IMR-90 (cell line): ENCODE measurements around the gene ORAI3. TPM values are rescaled to one million over a fixed set of nuclear protein-coding genes. Genes with fewer than 3 reads are reported as not detected.
A peak's percentile ranks its signal among the peaks of the same experiment; 100 is the strongest.

ENCODE experiments used
- ATAC-seq: fragments of 200-7000 bp; cut with Tn5 transposase; 2 replicates; pipeline ENCODE4 v1.9.1; 2020; ENCODE audit warnings: low read depth, mild to moderate bottlenecking, moderate library complexity
- BruUV-seq: library from RNA; stranded (reverse); fragments of 400-500 nt; replicated peaks from 2 replicates; lab custom pipeline; 2021; lab: Mats Ljungman, UMichigan
- CTCF ChIA-PET: fragments of 300-600 bp; formaldehyde crosslinking; extraction: SDS; loops from one replicate; lab custom pipeline; 2021; ENCODE audit warnings: antibody characterized with exemption; lab: Yijun Ruan, JAX
- POLR2A ChIA-PET: fragments of 300-600 bp; sonication (Branson Sonifier 250); formaldehyde crosslinking; loops from one replicate; lab custom pipeline; 2022; ENCODE audit warnings: antibody characterized with exemption; ENCODE audit not compliant: unreplicated experiment; lab: Charles Lee
- DNase-seq: peaks from one replicate; pipeline ENCODE4 v3.0.0; 2013
- H2AFZ ChIP-seq: replicated peaks from 2 replicates; pipeline ENCODE3; 2013; ENCODE audit warnings: low read length, mild to moderate bottlenecking; ENCODE audit not compliant: poor library complexity
- H2AK5ac ChIP-seq: 2 replicates; pipeline ENCODE4 v1.6.1; 2013; ENCODE audit warnings: low read depth, low read length, inconsistent platforms
- H2AK9ac ChIP-seq: replicated peaks from 2 replicates; pipeline ENCODE3; 2013; ENCODE audit warnings: mild to moderate bottlenecking, low read depth, low read length, moderate library complexity; ENCODE audit not compliant: poor library complexity
- H2BK120ac ChIP-seq: 2 replicates; pipeline ENCODE4 v1.6.1; 2013; ENCODE audit warnings: low read depth, low read length, inconsistent platforms
- H2BK15ac ChIP-seq: 3 replicates; pipeline ENCODE4 v1.6.1; 2013; ENCODE audit warnings: low read depth, low read length, inconsistent platforms
- H2BK20ac ChIP-seq: 2 replicates; pipeline ENCODE4 v1.6.1; 2013; ENCODE audit warnings: low read depth, mild to moderate bottlenecking, inconsistent platforms, low read length, moderate library complexity
- H2BK5ac ChIP-seq: 2 replicates; pipeline ENCODE4 v1.6.1; 2013; ENCODE audit warnings: mild to moderate bottlenecking, low read depth, low read length, inconsistent platforms; ENCODE audit not compliant: poor library complexity, severe bottlenecking
- H3K14ac ChIP-seq: replicated peaks from 2 replicates; pipeline ENCODE4 v1.6.1; 2013; ENCODE audit warnings: low read depth, low read length, inconsistent platforms
- H3K18ac ChIP-seq: 2 replicates; pipeline ENCODE4 v1.6.1; 2013; ENCODE audit warnings: low read depth, low read length, control low read depth
- H3K23ac ChIP-seq: 2 replicates; pipeline ENCODE4 v1.6.1; 2013; ENCODE audit warnings: low read depth, low read length, inconsistent platforms
- H3K27ac ChIP-seq: 2 replicates; pipeline ENCODE4 v1.5.1; 2013; ENCODE audit warnings: mild to moderate bottlenecking, control low read depth, low read length; ENCODE audit not compliant: insufficient read depth
- H3K27me3 ChIP-seq: 2 replicates; pipeline ENCODE4 v1.6.1; 2013; ENCODE audit warnings: low read length; ENCODE audit not compliant: control insufficient read depth, insufficient read depth
- H3K36me3 ChIP-seq: 2 replicates; pipeline ENCODE4 v1.6.1; 2013; ENCODE audit warnings: low read length, mixed read lengths; ENCODE audit not compliant: control insufficient read depth, insufficient read depth
- H3K4ac ChIP-seq: 2 replicates; pipeline ENCODE4 v1.6.1; 2013; ENCODE audit warnings: low read depth, low read length, inconsistent platforms
- H3K4me1 ChIP-seq: 2 replicates; pipeline ENCODE4 v1.6.1; 2013; ENCODE audit warnings: low read length, mixed read lengths; ENCODE audit not compliant: control insufficient read depth, insufficient read depth
- H3K4me2 ChIP-seq: 2 replicates; pipeline ENCODE4 v1.6.1; 2013; ENCODE audit warnings: low read depth, mild to moderate bottlenecking, control low read depth, low read length, moderate library complexity
- H3K4me3 ChIP-seq: 2 replicates; pipeline ENCODE4 v1.5.1; 2013; ENCODE audit warnings: low read depth, mild to moderate bottlenecking, control low read depth, low read length, moderate library complexity; ENCODE audit not compliant: insufficient read depth
- H3K56ac ChIP-seq: 2 replicates; pipeline ENCODE4 v1.6.1; 2013; ENCODE audit warnings: low read length, inconsistent platforms; ENCODE audit not compliant: insufficient read depth; ENCODE audit errors: extremely low read depth
- H3K79me1 ChIP-seq, 2 experiments: 2 replicates each; pipeline ENCODE4 v1.6.1; 2013; ENCODE audit warnings: low read length in 2 of 2, inconsistent platforms in 1 of 2, low read depth in 1 of 2
- H3K9ac ChIP-seq: 2 replicates; pipeline ENCODE4 v1.6.1; 2013; ENCODE audit warnings: low read depth, low read length, control low read depth
- H3K9me1 ChIP-seq: 2 replicates; pipeline ENCODE4 v1.6.1; 2013; ENCODE audit warnings: low read length, inconsistent platforms; ENCODE audit not compliant: insufficient read depth
- H3K9me3 ChIP-seq: 2 replicates; pipeline ENCODE4 v1.6.1; 2013; ENCODE audit warnings: low read length; ENCODE audit not compliant: control insufficient read depth, insufficient read depth
- H4K20me1 ChIP-seq: 2 replicates; pipeline ENCODE4 v1.6.1; 2013; ENCODE audit warnings: low read length, inconsistent platforms; ENCODE audit not compliant: insufficient read depth
- H4K5ac ChIP-seq: 2 replicates; pipeline ENCODE4 v1.6.1; 2013; ENCODE audit warnings: mild to moderate bottlenecking, low read depth, low read length, control low read depth
- H4K8ac ChIP-seq, 2 experiments: 2 replicates each; pipeline ENCODE4 v1.6.1; 2013; ENCODE audit warnings: low read depth in 2 of 2, low read length in 2 of 2, control low read depth in 1 of 2, inconsistent platforms in 1 of 2
- H4K91ac ChIP-seq: 2 replicates; pipeline ENCODE4 v1.6.1; 2013; ENCODE audit warnings: low read depth, low read length, inconsistent platforms; ENCODE audit not compliant: insufficient read depth
- CEBPB ChIP-seq: IDR thresholded peaks from 2 replicates; pipeline ENCODE4 v1.6.1; 2012; ENCODE audit warnings: low read depth, low read length, improper control_type of control experiment
- CTCF ChIP-seq: conservative IDR thresholded peaks from 2 replicates; pipeline ENCODE4 v1.5.1; 2012; ENCODE audit warnings: mild to moderate bottlenecking, low read depth, low read length, improper control_type of control experiment
- RAD21 ChIP-seq: IDR thresholded peaks from 2 replicates; pipeline ENCODE4 v1.6.1; 2012; ENCODE audit warnings: low read length, improper control_type of control experiment
- WGBS, 2 experiments: methylation state at CpG; one replicate each; pipeline versions ENCODE4 v1.1.5 to v1.1.7; 2013; ENCODE audit warnings: missing lambda C conversion rate in 2 of 2; ENCODE audit not compliant: insufficient read length in 1 of 2; ENCODE audit errors: extremely low coverage in 2 of 2; 5-methylcytosine and 5-hydroxymethylcytosine counted together
- dilution Hi-C: fragments of 300-500 bp; cut with HindIII; formaldehyde crosslinking; loops from one replicate; pipeline ENCODE4 v1.14.3; 2018; ENCODE audit warnings: low sequenced_read_pairs; ENCODE audit not compliant: unreplicated experiment
- in situ Hi-C: fragments of 300-500 bp; cut with MboI; formaldehyde crosslinking; loops from 3 replicates; pipeline ENCODE4 v1.14.3; 2019; ENCODE audit warnings: low sequenced_read_pairs, inconsistent platforms, mixed read lengths
- intact Hi-C: fragments of 100-400 bp; cut with micrococcal nuclease; formaldehyde crosslinking; loops from 2 replicates; pipeline ENCODE4 v1.10.0; 2022
- polyA plus RNA-seq, 3 experiments: library from polyadenylated mRNA; depleted of rRNA; stranded (reverse); fragments of >200 nt; gene quantifications; 2 replicates each; pipeline ENCODE4 v1.2.3, GENCODE V29; 2012; ENCODE audit warnings: low replicate concordance in 1 of 3
- total RNA-seq: library from RNA; depleted of rRNA; stranded (reverse); fragments of >200 nt; gene quantifications from 2 replicates; pipeline ENCODE4 v1.2.3, GENCODE V29; 2012

ORAI3 gene
- total and polyA plus RNA-seq, 2 of the 4 experiments (the other 2 are of a cell fraction) = 6.8 to 16.9 TPM

- TF ChIP-seq CEBPB = no peak
- peak; percentile 32; the same call in 1 of the 2 replicates for TF ChIP-seq CTCF
- peak; percentile 38 for TF ChIP-seq RAD21
- Histone ChIP-seq H3K9me1 (no peaks in the 10 kb centered on the region), H3K4me3 (no peak overlapping the region), H2AK5ac (no peak overlapping the region), H2BK120ac (no peak overlapping the region), H2BK20ac (no peak overlapping the region), H3K27me3 (no peaks in the 10 kb centered on the region), H2BK5ac (no peak overlapping the region), H3K4me2 (no peak overlapping the region), H3K36me3 (peaks cover 72% of the 10 kb centered on the region), H3K23ac (no peak overlapping the region), H2AFZ (no peak overlapping the region), H3K4ac (no peak overlapping the region), H3K9me3 (no peaks in the 10 kb centered on the region), H3K14ac (no peak overlapping the region), H4K5ac (no peak overlapping the region), H4K91ac (no peak overlapping the region), H3K56ac (no peak overlapping the region), H4K8ac (no peak overlapping the region), H2AK9ac (no peak overlapping the region), H2BK15ac (no peak overlapping the region), H3K9ac (no peak overlapping the region), H3K4me1 (peaks cover 2% of the 10 kb centered on the region; the same call in 1 of the 2 replicates), H3K27ac (no peak overlapping the region), H3K18ac (no peak overlapping the region), H3K79me1 (peaks cover 8 to 19% of the 10 kb centered on the region in 2 experiments; a peak in 3 of 4 replicates), H4K20me1 (no peaks in the 10 kb centered on the region; the same call in none of the 2 replicates)
- BruUV-seq = no TSS peak
- POLR2A ChIA-PET = no interaction called here
- intact Hi-C loops = no loop called here
- 86% methylated on average over 15 of the region's 17 CpGs; no CpG with 5 or more reads in 1 of the 2 experiments for WGBS, 2 experiments
- CTCF ChIA-PET = no interaction called here
- DNase-seq = no peak
- dilution Hi-C loops = no loop called here
- in situ Hi-C loops = loop anchor here (25.0 kb wide), 1 partner anchor 735 kb away; a partner anchor contains a TSS
- 0 out of 2 replicates have a peak, but pooled peaks have one; percentile 13 for ATAC-seq
Observed at GRCh38 chr16:30977502-30977901, 28.6 kb downstream of the ORAI3 start.
